Naive B cell (primary cell): ENCODE data around the gene CPAMD8. TPM values are rescaled to one million over a fixed set of nuclear protein-coding genes. Genes with fewer than 3 reads are reported as not detected.
A peak's percentile ranks its signal among the peaks of the same experiment; 100 is the strongest.

Experiments
- ATAC-seq, 2 donors: fragments of 150-1000 bp; cut with Tn5 transposase; 2 replicates each; pipeline ENCODE4 v1.10.0; 2021; ENCODE audit warnings: low read depth in 2 of 2, mild to moderate bottlenecking in 2 of 2, moderate library complexity in 2 of 2
- DNase-seq: peaks from one replicate; pipeline ENCODE4 v3.0.0; 2022
- H3K27ac Mint-ChIP-seq, 6 donors: one replicate each; pipeline ENCODE4 v1.8.0; 2020 to 2022; ENCODE audit warnings: mild to moderate bottlenecking in 6 of 6, mixed read lengths in 6 of 6, moderate library complexity in 5 of 6, inconsistent platforms in 2 of 6
- H3K27me3 Mint-ChIP-seq, 3 donors: one replicate each; pipeline ENCODE4 v1.8.0; 2021 to 2022; ENCODE audit warnings: mixed read lengths in 3 of 3, mild to moderate bottlenecking in 1 of 3
- H3K36me3 Mint-ChIP-seq, 2 donors: one replicate each; pipeline ENCODE4 v1.8.0; 2020 to 2022; ENCODE audit warnings: mixed read lengths in 2 of 2, inconsistent platforms in 1 of 2, mild to moderate bottlenecking in 1 of 2
- H3K4me1 Mint-ChIP-seq, 3 donors: one replicate each; pipeline ENCODE4 v1.8.0; 2020 to 2022; ENCODE audit warnings: mixed read lengths in 3 of 3, inconsistent platforms in 1 of 3, mild to moderate bottlenecking in 1 of 3, moderate library complexity in 1 of 3
- H3K4me3 Mint-ChIP-seq, 8 donors: one replicate each; pipeline ENCODE4 v1.8.0; 2020 to 2022; ENCODE audit warnings: mild to moderate bottlenecking in 8 of 8, mixed read lengths in 8 of 8, moderate library complexity in 8 of 8, inconsistent platforms in 2 of 8
- H3K9me3 Mint-ChIP-seq, 7 donors: one replicate each; pipeline ENCODE4 v1.8.0; 2020 to 2022; ENCODE audit warnings: mixed read lengths in 7 of 7, mild to moderate bottlenecking in 5 of 7, inconsistent platforms in 2 of 7, moderate library complexity in 1 of 7
- polyA plus RNA-seq, 6 donors: library from polyadenylated mRNA; unstranded; fragments of 300-500 nt; fragmentation: Illumina TruSeq; gene quantifications; one replicate each; pipeline ENCODE4 v1.2.3, GENCODE V29; 2021; ENCODE audit warnings: low read depth in 6 of 6

The CPAMD8 gene
- polyA plus RNA-seq, 6 donors from 2014 or later: 0.12 to 0.65 (median 0.35) TPM; not detected in 2

- H3K27ac Mint-ChIP-seq: no peak overlapping the region
- H3K4me3 Mint-ChIP-seq: no peak overlapping the region
These were observed 173.5 kb downstream of the CPAMD8 start for GRCh38 chr19:16853066-16853465.

GRCh38 chr19:16851031-16851712 lies 175.4 kb downstream of the CPAMD8 start:
- no peaks in the 10 kb centered on the region for H3K4me1 Mint-ChIP-seq
- ATAC-seq: no peak
- no peak overlapping the region for H3K4me3 Mint-ChIP-seq
- peak overlapping the region in 1 of 6 donors; percentile 33 for H3K27ac Mint-ChIP-seq
- H3K36me3 Mint-ChIP-seq: peaks cover 17 to 23% of the 10 kb centered on the region in 2 donors
- H3K9me3 Mint-ChIP-seq: no peaks in the 10 kb centered on the region
- no peaks in the 10 kb centered on the region for H3K27me3 Mint-ChIP-seq
- DNase-seq: no peak

More at GRCh38 chr19:16853066-16853465, 173.5 kb downstream of the CPAMD8 start:
- peaks cover 0 to under 1% (median 0%) of the 10 kb centered on the region in 3 donors for H3K4me1 Mint-ChIP-seq
- ATAC-seq (no peak), DNase-seq (no peak)
- H3K9me3 Mint-ChIP-seq: no peaks in the 10 kb centered on the region
- H3K27me3 Mint-ChIP-seq: no peaks in the 10 kb centered on the region
- peaks cover 10 to 14% of the 10 kb centered on the region in 2 donors for H3K36me3 Mint-ChIP-seq

GRCh38 chr19:16850133-16850532 lies 176.5 kb downstream of the CPAMD8 start:
- DNase-seq: no peak
- no peaks in the 10 kb centered on the region for H3K27me3 Mint-ChIP-seq
- H3K27ac Mint-ChIP-seq: no peak overlapping the region
- peaks cover 17 to 23% of the 10 kb centered on the region in 2 donors for H3K36me3 Mint-ChIP-seq
- no peaks in the 10 kb centered on the region for H3K4me1 Mint-ChIP-seq
- H3K4me3 Mint-ChIP-seq: no peak overlapping the region
- no peak for ATAC-seq
- no peaks in the 10 kb centered on the region for H3K9me3 Mint-ChIP-seq

GRCh38 chr19:16849168-16849567 lies 177.4 kb downstream of the CPAMD8 start:
- Mint-ChIP-seq H3K4me1 (peaks cover 0 to 6% (median 2%) of the 10 kb centered on the region in 3 donors), H3K36me3 (peaks cover 8 to 27% of the 10 kb centered on the region in 2 donors), H3K4me3 (no peak overlapping the region), H3K27me3 (no peaks in the 10 kb centered on the region), H3K27ac (peak overlapping the region in 1 of 6 donors; percentile 28), H3K9me3 (no peaks in the 10 kb centered on the region)
- DNase-seq: no peak
- no peak for ATAC-seq

GRCh38 chr19:16847430-16847829 lies 179.2 kb downstream of the CPAMD8 start:
- DNase-seq: no peak
- H3K4me3 Mint-ChIP-seq: no peak overlapping the region
- no peak overlapping the region for H3K27ac Mint-ChIP-seq
- H3K27me3 Mint-ChIP-seq: no peaks in the 10 kb centered on the region
- no peak for ATAC-seq
- H3K4me1 Mint-ChIP-seq: peaks cover 0 to 6% (median 3%) of the 10 kb centered on the region in 3 donors
- H3K9me3 Mint-ChIP-seq: no peaks in the 10 kb centered on the region
- H3K36me3 Mint-ChIP-seq: peaks cover 7 to 29% of the 10 kb centered on the region in 2 donors

- H3K27ac Mint-ChIP-seq: peak overlapping the region in 1 of 6 donors; percentile 6
- peaks cover 0 to 6% (median 3%) of the 10 kb centered on the region in 3 donors for H3K4me1 Mint-ChIP-seq
- DNase-seq (no peak), ATAC-seq (no peak)
- H3K27me3 Mint-ChIP-seq: no peaks in the 10 kb centered on the region
- no peaks in the 10 kb centered on the region for H3K9me3 Mint-ChIP-seq
- peaks cover 7 to 24% of the 10 kb centered on the region in 2 donors for H3K36me3 Mint-ChIP-seq
- no peak overlapping the region for H3K4me3 Mint-ChIP-seq
These were observed 179.7 kb downstream of the CPAMD8 start for GRCh38 chr19:16846901-16847300.

Other genes with a start within 250 kb of the CPAMD8 start
- 10 to 100 TPM in 2 of 6 donors, 1 to 10 TPM in 4; 4.8 to 13.0 (median 6.8) TPM for gene SIN3B, start 197.4 kb downstream of the CPAMD8 start, polyA plus RNA-seq
- gene F2RL3, start 137.8 kb downstream of the CPAMD8 start, polyA plus RNA-seq: under 1 TPM in 1 of 6 donors, not detected in 5; 0.17 TPM
- 10 to 100 TPM in 2 of 6 donors, 1 to 10 TPM in 4; 3.9 to 11.4 (median 7.2) TPM for gene HAUS8, start 48.6 kb upstream of the CPAMD8 start, polyA plus RNA-seq
- 10 to 100 TPM in 2 of 6 donors, 1 to 10 TPM in 4; 3.1 to 34.9 (median 6.9) TPM for gene MYO9B, start 49.0 kb upstream of the CPAMD8 start, polyA plus RNA-seq
- 10 to 100 TPM; 46.2 to 70.0 (median 58.7) TPM for gene USE1, start 188.5 kb upstream of the CPAMD8 start, polyA plus RNA-seq
- 10 to 100 TPM; 32.8 to 82.8 (median 39.3) TPM for gene OCEL1, start 199.4 kb upstream of the CPAMD8 start, polyA plus RNA-seq
- gene NR2F6, start 219.1 kb upstream of the CPAMD8 start, polyA plus RNA-seq: 1 to 10 TPM in 3 of 6 donors, under 1 TPM in 2, not detected in 1; 0.33 to 1.6 (median 1.0) TPM
- gene USHBP1, start 237.9 kb upstream of the CPAMD8 start, polyA plus RNA-seq: not detected
- gene BABAM1, start 240.6 kb upstream of the CPAMD8 start, polyA plus RNA-seq: 100 to 1,000 TPM; 102 to 183 (median 108) TPM